Neural cell (in vitro differentiated cells): ENCODE data around the gene ZNF892. TPM values are rescaled to one million over a fixed set of nuclear protein-coding genes. Genes with fewer than 3 reads are reported as not detected.

Experiments
- H2AFZ ChIP-seq: fragments of 200-600, 300-800 bp; sonication (generic), shearing (Covaris generic); 2 replicates; pipeline ENCODE4 v1.6.0; 2014; ENCODE audit warnings: low read depth, mild to moderate bottlenecking, antibody characterized with exemption, low read length, moderate library complexity
- H3F3A ChIP-seq: fragments of 200-600 bp; shearing (Covaris generic); 2 replicates; pipeline ENCODE4 v1.6.1; 2016; ENCODE audit warnings: mild to moderate bottlenecking, moderate library complexity, mixed read lengths, antibody characterized with exemption, low read length; ENCODE audit not compliant: insufficient read depth, poor library complexity, severe bottlenecking
- H3K27ac ChIP-seq: fragments of 200-600, 300-800 bp; sonication (generic), shearing (Covaris generic); 2 replicates; pipeline ENCODE4 v1.5.1; 2014; ENCODE audit warnings: mild to moderate bottlenecking, low read length, moderate library complexity
- H3K27me3 ChIP-seq: fragments of 300-800, 200-600 bp; sonication (generic), shearing (Covaris generic); 2 replicates; pipeline ENCODE4 v1.6.0; 2014; ENCODE audit warnings: mild to moderate bottlenecking, low read depth, low read length, moderate library complexity; ENCODE audit not compliant: insufficient read depth
- H3K36me3 ChIP-seq: fragments of 300-800, 200-600 bp; sonication (generic), shearing (Covaris generic); 2 replicates; pipeline ENCODE4 v1.5.1; 2014; ENCODE audit warnings: mild to moderate bottlenecking, antibody characterized with exemption, low read length, moderate library complexity; ENCODE audit not compliant: insufficient read depth
- H3K4me2 ChIP-seq: fragments of 300-800, 200-600 bp; sonication (generic), shearing (Covaris generic); 2 replicates; pipeline ENCODE4 v1.6.0; 2014; ENCODE audit warnings: mild to moderate bottlenecking, low read length
- H3K4me3 ChIP-seq: fragments of 300-800, 200-600 bp; sonication (generic), shearing (Covaris generic); 2 replicates; pipeline ENCODE4 v1.5.1; 2014; ENCODE audit warnings: mild to moderate bottlenecking, low read length, moderate library complexity
- H3K79me2 ChIP-seq: fragments of 200-600 bp; shearing (Covaris generic); replicated peaks from 2 replicates; pipeline ENCODE4 v1.6.0; 2014; ENCODE audit warnings: mild to moderate bottlenecking, low read length, moderate library complexity; ENCODE audit not compliant: insufficient read depth
- H3K9ac ChIP-seq: fragments of 300-800, 200-600 bp; sonication (generic), shearing (Covaris generic); 2 replicates; pipeline ENCODE4 v1.6.1; 2016; ENCODE audit warnings: mild to moderate bottlenecking, low read length, mixed read lengths
- H3K9me2 ChIP-seq: fragments of 200-600 bp; shearing (Covaris generic); 2 replicates; pipeline ENCODE4 v1.6.1; 2016; ENCODE audit warnings: mild to moderate bottlenecking, low read length, mixed read lengths; ENCODE audit not compliant: insufficient read depth
- H3K9me3 ChIP-seq: fragments of 200-600, 300-800 bp; sonication (generic), shearing (Covaris generic); 2 replicates; pipeline ENCODE4 v1.6.1; 2016; ENCODE audit warnings: mild to moderate bottlenecking, mixed run types, low read length, moderate library complexity, mixed read lengths
- H4K20me1 ChIP-seq: fragments of 200-600 bp; shearing (Covaris generic); 2 replicates; pipeline ENCODE4 v1.6.1; 2016; ENCODE audit warnings: mild to moderate bottlenecking, mixed run types; ENCODE audit not compliant: insufficient read depth
- CTCF ChIP-seq: fragments of 450-650 bp; IDR thresholded peaks from 2 replicates; pipeline ENCODE4 v1.5.1; 2014; ENCODE audit warnings: antibody characterized with exemption, mild to moderate bottlenecking, moderate library complexity; ENCODE audit not compliant: poor library complexity, severe bottlenecking
- EP300 ChIP-seq: fragments of 450-650 bp; conservative IDR thresholded peaks from 2 replicates; pipeline ENCODE4 v1.6.1; 2014; ENCODE audit warnings: antibody characterized with exemption, mild to moderate bottlenecking, moderate library complexity; ENCODE audit not compliant: poor library complexity, severe bottlenecking
- EZH2 ChIP-seq: fragments of 200-600, 300-800 bp; shearing (Covaris generic), sonication (generic); IDR thresholded peaks from 2 replicates; pipeline ENCODE4 v1.6.1; 2014; ENCODE audit warnings: antibody characterized with exemption, low read length, borderline replicate concordance, mild to moderate bottlenecking; ENCODE audit not compliant: insufficient read depth, poor library complexity, severe bottlenecking
- MXI1 ChIP-seq: fragments of 450-650 bp; conservative IDR thresholded peaks from 2 replicates; pipeline ENCODE4 v1.6.1; 2014; ENCODE audit warnings: antibody characterized with exemption, mild to moderate bottlenecking; ENCODE audit not compliant: poor library complexity, severe bottlenecking
- POLR2AphosphoS5 ChIP-seq: IDR thresholded peaks from 2 replicates; pipeline ENCODE4 v1.6.1; 2012
- RAD21 ChIP-seq: fragments of 450-650 bp; conservative IDR thresholded peaks from 2 replicates; pipeline ENCODE4 v1.6.1; 2014; ENCODE audit warnings: antibody characterized with exemption, mild to moderate bottlenecking, moderate library complexity
- REST ChIP-seq: IDR thresholded peaks from 2 replicates; pipeline ENCODE4 v1.6.1; 2012; ENCODE audit warnings: borderline replicate concordance
- SMC3 ChIP-seq: fragments of 450-650 bp; conservative IDR thresholded peaks from 2 replicates; pipeline ENCODE4 v1.6.1; 2014; ENCODE audit warnings: antibody characterized with exemption, mild to moderate bottlenecking, moderate library complexity; ENCODE audit not compliant: poor library complexity
- TAF1 ChIP-seq: IDR thresholded peaks from 2 replicates; pipeline ENCODE4 v1.6.1; 2012; ENCODE audit warnings: low read depth
- polyA plus RNA-seq: library from polyadenylated mRNA; depleted of rRNA; stranded (reverse); fragments of >200 nt; gene quantifications from 2 replicates; pipeline ENCODE4 v1.2.3, GENCODE V29; 2014

ZNF892 gene
- polyA plus RNA-seq, 1 donor from 2014 or later: 8.0 TPM

- Histone ChIP-seq H3K9me2 (no peaks in the 10 kb centered on the region), H3K4me2 (no peak overlapping the region), H3K9ac (no peak overlapping the region), H3F3A (no peaks in the 10 kb centered on the region), H3K4me3 (no peak overlapping the region), H2AFZ (no peak overlapping the region), H3K36me3 (no peaks in the 10 kb centered on the region), H3K27me3 (no peaks in the 10 kb centered on the region), H3K79me2 (peaks cover 6% of the 10 kb centered on the region), H3K27ac (no peak overlapping the region), H3K9me3 (no peaks in the 10 kb centered on the region), H4K20me1 (no peaks in the 10 kb centered on the region)
- TF ChIP-seq POLR2AphosphoS5 (no peak), SMC3 (no peak), MXI1 (no peak), EP300 (no peak), REST (no peak), CTCF (no peak), EZH2 (no peak), RAD21 (no peak), TAF1 (no peak)
Measured at GRCh38 chr2:95203911-95204310, 3.4 kb upstream of the ZNF892 start.

- no peaks in the 10 kb centered on the region for H3F3A ChIP-seq
- TF ChIP-seq TAF1 (no peak), RAD21 (no peak), EP300 (no peak), SMC3 (no peak), CTCF (no peak), REST (no peak), POLR2AphosphoS5 (no peak), MXI1 (no peak), EZH2 (no peak)
- no peaks in the 10 kb centered on the region for H3K9me2 ChIP-seq
- H3K9me3 ChIP-seq: no peaks in the 10 kb centered on the region
- H3K27me3 ChIP-seq: no peaks in the 10 kb centered on the region
- H3K27ac ChIP-seq: no peak overlapping the region
- no peak overlapping the region for H2AFZ ChIP-seq
- peaks cover 10% of the 10 kb centered on the region for H3K79me2 ChIP-seq
- no peaks in the 10 kb centered on the region for H4K20me1 ChIP-seq
- H3K9ac ChIP-seq: no peak overlapping the region
- no peaks in the 10 kb centered on the region for H3K36me3 ChIP-seq
- H3K4me2 ChIP-seq: no peak overlapping the region
- no peak overlapping the region for H3K4me3 ChIP-seq
Measured at GRCh38 chr2:95204396-95204795, 2.9 kb upstream of the ZNF892 start.
